CD14-positive monocyte (primary cell): ENCODE results near the gene NBEA. TPM values are rescaled to one million over a fixed set of nuclear protein-coding genes. Genes with fewer than 3 reads are reported as not detected.

ENCODE experiments used
- DNase-seq, 3 donors: peaks; one replicate each; pipeline ENCODE4 v3.0.0-alpha.2; 2011 to 2022
- H2AFZ ChIP-seq: 2 replicates; pipeline ENCODE4 v1.6.0; 2012; ENCODE audit warnings: mild to moderate bottlenecking, low read depth, low read length, inconsistent platforms; ENCODE audit not compliant: insufficient read depth, poor library complexity, severe bottlenecking
- H3K27ac ChIP-seq, 2 donors: 1 replicate in 1 of 2; 2 replicates in 1 of 2; pipeline ENCODE4 v1.5.1; 2012 to 2013; ENCODE audit warnings: low read length in 2 of 2, control low read depth in 1 of 2, inconsistent platforms in 1 of 2, low read depth in 1 of 2, mild to moderate bottlenecking in 1 of 2
- H3K27me3 ChIP-seq, 2 donors: one replicate each; pipeline versions ENCODE4 v1.6.0 to v1.6.1; 2011 to 2013; ENCODE audit warnings: low read length in 2 of 2; ENCODE audit not compliant: control insufficient read depth in 2 of 2, insufficient read depth in 2 of 2
- H3K36me3 ChIP-seq, 2 donors: replicated peaks in 1 of 2; 1 replicate in 1 of 2; 2 replicates in 1 of 2; pipeline versions ENCODE4 v1.5.1 to v1.6.1; 2012 to 2013; ENCODE audit warnings: low read length in 2 of 2, control low read depth in 1 of 2, inconsistent platforms in 1 of 2, mild to moderate bottlenecking in 1 of 2; ENCODE audit not compliant: insufficient read depth in 2 of 2, control insufficient read depth in 1 of 2
- H3K4me1 ChIP-seq, 2 donors: 1 replicate in 1 of 2; 2 replicates in 1 of 2; pipeline versions ENCODE4 v1.5.1 to v1.6.1; 2012 to 2013; ENCODE audit warnings: low read length in 2 of 2, control low read depth in 1 of 2, inconsistent platforms in 1 of 2, mild to moderate bottlenecking in 1 of 2, moderate library complexity in 1 of 2; ENCODE audit not compliant: insufficient read depth in 2 of 2, control insufficient read depth in 1 of 2
- H3K4me2 ChIP-seq: replicated peaks from 2 replicates; pipeline ENCODE3; 2012; ENCODE audit warnings: low read length, moderate library complexity, mild to moderate bottlenecking; ENCODE audit not compliant: poor library complexity, severe bottlenecking; ENCODE audit errors: extremely low read depth
- H3K4me3 ChIP-seq, 3 experiments: fragments of 200-600 bp in 1 of 3; sonication (generic) in 1 of 3; replicated peaks in 1 of 3; 1 replicate in 2 of 3; 2 replicates in 1 of 3; pipeline ENCODE4 v1.5.1; 2011 to 2013; ENCODE audit warnings: low read length in 3 of 3, mild to moderate bottlenecking in 3 of 3, control low read depth in 2 of 3, low read depth in 2 of 3, inconsistent platforms in 1 of 3, moderate library complexity in 1 of 3
- H3K79me2 ChIP-seq: 2 replicates; pipeline ENCODE4 v1.6.0; 2012; ENCODE audit warnings: mild to moderate bottlenecking, control low read depth, inconsistent platforms, low read length, moderate library complexity; ENCODE audit not compliant: insufficient read depth
- H3K9ac ChIP-seq: 2 replicates; pipeline ENCODE4 v1.6.0; 2017; ENCODE audit warnings: low read length, mild to moderate bottlenecking; ENCODE audit not compliant: insufficient read depth, poor library complexity, severe bottlenecking
- H3K9me3 ChIP-seq, 2 donors: replicated peaks in 1 of 2; 1 replicate in 1 of 2; 2 replicates in 1 of 2; pipeline versions ENCODE4 v1.5.1 to v1.6.1; 2012 to 2013; ENCODE audit warnings: low read length in 2 of 2, control low read depth in 1 of 2; ENCODE audit not compliant: control insufficient read depth in 1 of 2, insufficient read depth in 1 of 2
- H4K20me1 ChIP-seq: 2 replicates; pipeline ENCODE4 v1.6.0; 2012; ENCODE audit warnings: mild to moderate bottlenecking, low read length, control low read depth, moderate library complexity; ENCODE audit not compliant: insufficient read depth
- H3K27ac Mint-ChIP-seq, 7 donors: one replicate each; pipeline ENCODE4 v1.8.0; 2020; ENCODE audit warnings: mild to moderate bottlenecking in 7 of 7, mixed read lengths in 7 of 7, moderate library complexity in 6 of 7, inconsistent platforms in 2 of 7
- H3K27me3 Mint-ChIP-seq, 3 donors: one replicate each; pipeline ENCODE4 v1.8.0; 2021 to 2022; ENCODE audit warnings: low read depth in 3 of 3, mild to moderate bottlenecking in 3 of 3, mixed read lengths in 3 of 3, moderate library complexity in 3 of 3, inconsistent platforms in 1 of 3
- H3K36me3 Mint-ChIP-seq, 2 donors: one replicate each; pipeline ENCODE4 v1.8.0; 2020; ENCODE audit warnings: mixed read lengths in 2 of 2, inconsistent platforms in 1 of 2, mild to moderate bottlenecking in 1 of 2
- H3K4me1 Mint-ChIP-seq: one replicate; pipeline ENCODE4 v1.8.0; 2020; ENCODE audit warnings: mild to moderate bottlenecking, mixed read lengths
- H3K4me3 Mint-ChIP-seq, 2 donors: one replicate each; pipeline ENCODE4 v1.8.0; 2020; ENCODE audit warnings: mild to moderate bottlenecking in 2 of 2, mixed read lengths in 2 of 2, moderate library complexity in 1 of 2
- H3K9me3 Mint-ChIP-seq, 7 donors: one replicate each; pipeline ENCODE4 v1.8.0; 2020 to 2022; ENCODE audit warnings: mixed read lengths in 7 of 7, mild to moderate bottlenecking in 6 of 7, moderate library complexity in 6 of 7, inconsistent platforms in 2 of 7
- WGBS: methylation state at CpG from one replicate; pipeline ENCODE4 v1.1.5; 2013; ENCODE audit warnings: missing lambda C conversion rate; ENCODE audit not compliant: insufficient coverage; 5-methylcytosine and 5-hydroxymethylcytosine counted together
- intact Hi-C, 2 donors: fragments of 100-400 bp; cut with micrococcal nuclease; formaldehyde crosslinking; loops; one replicate each; pipeline versions ENCODE4 v1.15.0 to v1.15.1; 2023
- polyA plus RNA-seq, 3 donors: library from polyadenylated mRNA; depleted of rRNA in 1 of 3; unstranded in 2 of 3; stranded (reverse) in 1 of 3; fragments of 300-500 nt in 2 of 3; fragments of >200 nt in 1 of 3; fragmentation: Illumina TruSeq in 2 of 3; gene quantifications; 1 replicate in 2 of 3; 2 replicates in 1 of 3; pipeline ENCODE4 v1.2.3, GENCODE V29; 2012 to 2021
- TF ChIP-seq, protein P1 (sequence below): fragments of 200-600 bp; IDR thresholded peaks from one replicate; pipeline ENCODE4 v1.8.0; 2022; ENCODE audit warnings: antibody characterized with exemption, mild to moderate bottlenecking

The NBEA gene
- polyA plus RNA-seq, 3 donors, result 0.03 to 0.23 (median 0.08) TPM

- Mint-ChIP-seq H3K27ac (no peak overlapping the region), H3K4me1 (no peaks in the 10 kb centered on the region), H3K4me3 (no peak overlapping the region), H3K9me3 (no peaks in the 10 kb centered on the region), H3K27me3 (peaks cover 0 to 1% (median 0%) of the 10 kb centered on the region in 3 donors), H3K36me3 (no peaks in the 10 kb centered on the region)
- Histone ChIP-seq H3K4me3 (no peak overlapping the region), H3K4me1 (no peaks in the 10 kb centered on the region), H3K9me3 (no peaks in the 10 kb centered on the region), H3K79me2 (no peaks in the 10 kb centered on the region), H4K20me1 (no peaks in the 10 kb centered on the region), H3K27ac (no peak overlapping the region), H3K36me3 (no peaks in the 10 kb centered on the region), H3K9ac (no peak overlapping the region), H3K4me2 (no peak overlapping the region), H2AFZ (no peak overlapping the region), H3K27me3 (no peaks in the 10 kb centered on the region)
- intact Hi-C loops, result no loop called here
- TF ChIP-seq, protein P1, sequence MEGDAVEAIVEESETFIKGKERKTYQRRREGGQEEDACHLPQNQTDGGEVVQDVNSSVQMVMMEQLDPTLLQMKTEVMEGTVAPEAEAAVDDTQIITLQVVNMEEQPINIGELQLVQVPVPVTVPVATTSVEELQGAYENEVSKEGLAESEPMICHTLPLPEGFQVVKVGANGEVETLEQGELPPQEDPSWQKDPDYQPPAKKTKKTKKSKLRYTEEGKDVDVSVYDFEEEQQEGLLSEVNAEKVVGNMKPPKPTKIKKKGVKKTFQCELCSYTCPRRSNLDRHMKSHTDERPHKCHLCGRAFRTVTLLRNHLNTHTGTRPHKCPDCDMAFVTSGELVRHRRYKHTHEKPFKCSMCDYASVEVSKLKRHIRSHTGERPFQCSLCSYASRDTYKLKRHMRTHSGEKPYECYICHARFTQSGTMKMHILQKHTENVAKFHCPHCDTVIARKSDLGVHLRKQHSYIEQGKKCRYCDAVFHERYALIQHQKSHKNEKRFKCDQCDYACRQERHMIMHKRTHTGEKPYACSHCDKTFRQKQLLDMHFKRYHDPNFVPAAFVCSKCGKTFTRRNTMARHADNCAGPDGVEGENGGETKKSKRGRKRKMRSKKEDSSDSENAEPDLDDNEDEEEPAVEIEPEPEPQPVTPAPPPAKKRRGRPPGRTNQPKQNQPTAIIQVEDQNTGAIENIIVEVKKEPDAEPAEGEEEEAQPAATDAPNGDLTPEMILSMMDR, result no peak
- no peak for DNase-seq
- WGBS, result no CpG with 5 or more reads among the region's 4 CpGs
Observed at GRCh38 chr13:35346494-35346893, 404.4 kb downstream of the NBEA start.

DNA sequence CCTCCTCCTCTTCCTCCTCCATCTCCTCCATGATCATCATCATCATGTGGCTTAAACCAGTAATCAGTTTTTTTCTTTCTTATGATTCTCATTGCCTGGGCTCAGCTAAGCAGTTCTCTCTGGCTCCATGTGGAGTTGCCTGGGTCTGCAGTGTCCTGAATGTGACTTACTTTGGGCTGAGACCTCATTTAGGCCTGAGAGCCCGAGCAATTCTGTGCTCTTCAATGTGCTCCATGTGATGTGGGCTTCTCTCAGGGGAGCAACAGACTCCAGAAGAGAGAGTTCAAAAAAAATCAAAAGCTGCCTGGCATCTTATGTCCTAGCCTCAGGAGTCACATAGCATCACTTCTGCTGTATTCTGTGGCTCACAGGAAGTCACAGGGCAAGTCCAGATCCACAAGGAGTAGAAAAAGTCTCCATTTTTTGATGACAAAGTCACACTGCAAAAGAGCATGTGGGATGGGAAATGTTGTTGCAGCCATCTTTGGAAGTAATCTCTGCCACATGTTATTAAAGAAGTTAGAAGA lies 405.7 kb downstream of the NBEA start:
- Histone ChIP-seq H3K4me3 (no peak overlapping the region), H3K36me3 (no peaks in the 10 kb centered on the region), H3K79me2 (no peaks in the 10 kb centered on the region), H3K27ac (no peak overlapping the region), H4K20me1 (no peaks in the 10 kb centered on the region), H3K9me3 (no peaks in the 10 kb centered on the region), H3K4me1 (no peaks in the 10 kb centered on the region), H3K4me2 (no peak overlapping the region), H3K9ac (no peak overlapping the region), H3K27me3 (no peaks in the 10 kb centered on the region), H2AFZ (no peak overlapping the region)
- WGBS, result 75% methylated on average over 1 of the region's 1 CpG
- no peak overlapping the region for H3K27ac Mint-ChIP-seq
- no peaks in the 10 kb centered on the region for H3K9me3 Mint-ChIP-seq
- no peak for DNase-seq
- TF ChIP-seq, protein P1, result no peak
- no peaks in the 10 kb centered on the region for H3K36me3 Mint-ChIP-seq
- intact Hi-C loops, result no loop called here
- no peaks in the 10 kb centered on the region for H3K4me1 Mint-ChIP-seq
- H3K4me3 Mint-ChIP-seq, result no peak overlapping the region
- peaks cover 0 to 1% (median 0%) of the 10 kb centered on the region in 3 donors for H3K27me3 Mint-ChIP-seq
